Fibroblast of pulmonary artery (primary cell): ENCODE data around the gene MEOX1.
A peak's percentile ranks its signal among the peaks of the same experiment; 100 is the strongest.

Source experiments
- DNase-seq: peaks from one replicate; pipeline ENCODE4 v3.0.0-alpha.2; 2010; ENCODE audit warnings: low read depth
- H3K4me3 ChIP-seq: replicated peaks from 2 replicates; pipeline ENCODE4 v1.5.1; 2011; ENCODE audit warnings: low read depth, mild to moderate bottlenecking, control low read depth, low read length, moderate library complexity
- CTCF ChIP-seq: IDR thresholded peaks from 2 replicates; pipeline ENCODE4 v1.5.1; 2011; ENCODE audit warnings: mild to moderate bottlenecking, control low read depth, low read length, inconsistent platforms; ENCODE audit errors: missing control alignments

Gene MEOX1

GRCh38 chr17:43658900-43659299, 2.8 kb downstream of the MEOX1 start:
- DNase-seq, result no peak
- no peak overlapping the region for H3K4me3 ChIP-seq
- no peak for TF ChIP-seq CTCF

DNA sequence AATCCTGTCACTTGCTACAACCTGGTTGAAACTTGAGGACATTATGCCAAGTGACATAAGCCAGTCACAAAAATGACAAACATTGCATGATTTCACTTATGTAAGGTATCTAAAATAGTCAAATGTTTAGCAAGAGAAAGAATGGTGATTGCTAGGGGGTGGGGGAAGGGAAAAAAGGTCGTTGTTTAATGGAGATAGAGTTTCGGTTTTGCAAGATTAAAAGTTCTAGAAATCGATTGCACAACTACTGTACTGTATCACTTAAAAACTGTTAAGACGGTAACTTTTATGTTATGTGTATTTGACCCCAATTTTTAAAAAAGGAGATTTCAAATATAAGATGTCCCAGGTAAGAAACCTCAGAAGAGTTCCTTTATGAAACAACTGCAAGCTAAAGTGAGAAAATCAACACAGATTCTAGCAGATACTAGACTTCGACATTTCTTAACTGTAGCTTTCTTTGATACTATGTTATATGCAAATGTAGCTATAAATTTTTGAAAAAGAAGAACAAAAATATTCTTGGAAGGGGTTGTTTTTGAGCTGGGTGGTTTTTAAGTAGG, 5.9 kb downstream of the MEOX1 start:
- DNase-seq, result no peak
- H3K4me3 ChIP-seq, result no peak overlapping the region
- no peak for TF ChIP-seq CTCF

- no peak for DNase-seq
- TF ChIP-seq CTCF, result no peak
- H3K4me3 ChIP-seq, result no peak overlapping the region
Observed at GRCh38 chr17:43652124-43652480, 9.6 kb downstream of the MEOX1 start.

DNA sequence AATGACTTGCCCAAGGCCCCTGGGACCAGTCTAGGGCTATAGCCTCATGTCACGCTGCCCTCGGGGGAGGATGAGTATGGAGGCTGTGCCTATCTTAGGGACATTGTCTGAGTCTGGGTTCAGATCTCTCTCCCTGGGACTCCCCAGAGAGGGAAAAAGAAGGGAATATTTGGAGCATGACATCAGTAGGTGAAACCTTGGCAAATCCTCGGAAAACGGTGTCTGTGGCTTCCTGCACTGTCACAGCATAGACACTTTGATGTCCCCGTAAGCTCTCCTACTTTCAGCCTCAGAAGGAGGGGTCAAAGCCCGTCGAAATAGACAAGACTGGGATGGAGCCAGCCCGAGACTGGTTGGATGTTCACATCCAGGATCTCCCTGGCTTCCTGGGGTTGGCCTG, 11.3 kb downstream of the MEOX1 start:
- H3K4me3 ChIP-seq, result no peak overlapping the region
- DNase-seq, result no peak
- TF ChIP-seq CTCF, result no peak

- no peak for DNase-seq
- TF ChIP-seq CTCF, result no peak
- H3K4me3 ChIP-seq, result no peak overlapping the region
Observed at GRCh38 chr17:43648916-43649315, 12.8 kb downstream of the MEOX1 start.

GRCh38 chr17:43645765-43646481, 15.8 kb downstream of the MEOX1 start:
- TF ChIP-seq CTCF, result no peak
- H3K4me3 ChIP-seq, result peak overlapping the region; percentile 22
- DNase-seq, result peak; percentile 74

- H3K4me3 ChIP-seq, result no peak overlapping the region
- DNase-seq, result no peak
- no peak for TF ChIP-seq CTCF
Observed at GRCh38 chr17:43645450-43645764, 16.3 kb downstream of the MEOX1 start.
